HG02840 (cell line): ENCODE data around the gene CDH8.

ENCODE experiments used
- ATAC-seq: cut with Tn5 transposase; IDR thresholded peaks from one replicate; pipeline ENCODE4 v1.9.1; 2021; ENCODE audit warnings: mild to moderate bottlenecking, moderate library complexity, moderate number of reproducible peaks; ENCODE audit not compliant: unreplicated experiment, low FRiP score

CDH8 gene

DNA sequence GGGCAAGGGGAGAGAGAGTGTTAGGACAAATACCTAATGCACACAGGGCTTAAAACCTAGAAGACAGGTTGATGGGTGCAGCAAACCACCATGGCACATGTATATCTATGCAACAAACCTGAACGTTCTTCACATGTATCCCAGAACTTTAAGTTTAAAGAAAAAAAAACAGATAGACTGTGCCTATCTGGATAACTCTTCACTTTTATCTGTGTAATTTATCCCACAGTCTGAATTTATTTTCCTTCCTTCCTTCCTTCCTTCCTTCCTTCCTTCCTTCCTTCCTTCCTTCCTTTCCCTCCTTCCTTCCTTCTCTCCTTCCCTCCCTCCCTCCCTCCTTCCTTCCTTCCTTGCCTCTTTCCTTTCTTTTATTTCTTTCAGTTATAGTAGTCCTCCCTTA lies 370.7 kb downstream of the CDH8 start:
- no peak for ATAC-seq

DNA sequence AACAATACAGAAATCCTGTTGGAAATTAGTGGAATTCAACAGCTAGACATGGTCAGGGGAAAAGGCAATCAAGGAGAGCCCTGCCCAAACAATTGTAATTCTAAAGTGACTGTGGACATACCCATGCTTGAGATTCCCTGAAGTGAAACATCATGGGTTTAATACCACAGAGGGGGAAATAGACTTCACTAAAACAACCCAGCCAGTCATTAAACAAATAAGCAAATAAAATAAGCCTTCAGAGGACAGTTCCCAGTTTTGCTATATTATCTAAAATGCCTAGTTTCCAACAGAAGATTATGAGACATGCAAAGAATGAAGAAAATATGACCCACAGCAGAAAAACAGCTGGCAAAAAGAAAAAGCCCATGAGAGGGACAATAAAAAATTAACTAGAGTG lies 376.3 kb downstream of the CDH8 start:
- ATAC-seq: no peak

DNA sequence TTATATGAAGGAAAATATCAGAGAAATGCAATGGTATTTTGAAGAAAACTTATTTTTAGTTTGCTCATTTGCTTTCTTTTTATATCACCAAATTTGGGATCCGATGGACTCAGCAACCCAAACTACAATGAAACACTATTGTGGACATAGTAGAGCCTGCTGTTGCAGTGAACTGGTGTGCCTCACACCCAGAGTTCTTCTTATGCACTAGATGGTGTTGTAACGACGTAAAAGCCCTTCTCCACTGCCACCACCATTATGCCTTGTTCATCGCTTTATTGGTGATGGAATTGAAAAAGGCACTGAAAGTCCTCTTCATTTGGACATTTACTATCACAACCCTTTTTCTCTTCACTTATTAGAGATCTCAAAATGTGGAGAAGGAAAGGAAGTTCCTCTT lies 381.3 kb downstream of the CDH8 start:
- no peak for ATAC-seq

DNA sequence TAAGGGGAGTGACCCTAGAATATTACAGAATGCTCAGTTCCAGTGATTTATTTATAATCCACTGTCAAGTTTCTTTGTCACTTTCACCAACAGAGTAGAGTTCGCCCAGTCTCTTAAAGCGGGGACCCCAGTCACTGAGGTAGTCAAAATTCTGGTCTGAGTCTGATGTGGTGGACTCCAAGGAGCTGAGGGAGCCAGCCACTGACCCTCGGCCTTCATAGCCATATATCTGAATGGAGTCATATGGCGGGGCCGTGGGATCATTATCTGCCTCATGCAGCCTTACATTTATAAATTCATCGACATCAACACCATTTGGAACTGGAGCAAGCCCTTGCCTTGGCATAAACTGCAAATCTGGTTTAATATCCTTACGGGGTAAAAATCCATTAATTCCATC lies 382.7 kb downstream of the CDH8 start:
- ATAC-seq: no peak

DNA sequence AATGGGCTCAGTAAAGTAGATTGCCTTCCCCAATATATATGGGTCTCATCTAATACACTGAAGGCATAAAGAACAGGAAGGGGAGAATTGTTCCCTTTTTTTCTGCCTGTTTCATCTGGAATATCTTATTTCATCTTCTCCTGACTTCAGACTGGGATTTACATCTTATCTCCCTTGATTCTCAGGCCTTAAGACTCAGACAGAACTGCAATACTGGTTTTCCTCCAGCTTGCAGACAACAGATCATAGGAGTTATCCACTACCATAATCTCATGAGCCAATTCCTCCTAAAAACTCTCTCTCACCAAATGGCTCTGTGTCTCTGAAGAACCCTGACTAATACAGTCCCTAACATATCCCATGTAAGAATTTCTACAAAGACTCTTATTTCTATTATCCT lies 390.7 kb downstream of the CDH8 start:
- ATAC-seq: no peak

DNA sequence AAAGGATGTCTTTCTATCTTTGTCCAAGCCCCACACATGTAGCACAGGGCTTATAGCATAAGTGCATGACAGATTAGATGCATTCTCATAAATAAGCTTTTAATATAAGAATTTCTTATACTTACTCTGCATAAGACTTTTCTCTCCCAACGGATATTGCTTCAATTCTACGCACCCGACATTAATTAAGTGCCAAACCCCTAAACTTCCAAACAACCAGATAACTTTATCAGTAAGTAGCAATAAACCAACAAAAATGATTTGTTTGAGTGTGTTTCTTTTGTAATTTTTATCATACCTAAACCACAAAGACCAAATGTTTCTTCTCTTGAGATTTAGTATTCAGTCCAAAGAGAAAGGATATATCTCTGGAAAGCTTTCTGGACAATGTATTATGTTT lies 391.5 kb downstream of the CDH8 start:
- ATAC-seq: no peak

DNA sequence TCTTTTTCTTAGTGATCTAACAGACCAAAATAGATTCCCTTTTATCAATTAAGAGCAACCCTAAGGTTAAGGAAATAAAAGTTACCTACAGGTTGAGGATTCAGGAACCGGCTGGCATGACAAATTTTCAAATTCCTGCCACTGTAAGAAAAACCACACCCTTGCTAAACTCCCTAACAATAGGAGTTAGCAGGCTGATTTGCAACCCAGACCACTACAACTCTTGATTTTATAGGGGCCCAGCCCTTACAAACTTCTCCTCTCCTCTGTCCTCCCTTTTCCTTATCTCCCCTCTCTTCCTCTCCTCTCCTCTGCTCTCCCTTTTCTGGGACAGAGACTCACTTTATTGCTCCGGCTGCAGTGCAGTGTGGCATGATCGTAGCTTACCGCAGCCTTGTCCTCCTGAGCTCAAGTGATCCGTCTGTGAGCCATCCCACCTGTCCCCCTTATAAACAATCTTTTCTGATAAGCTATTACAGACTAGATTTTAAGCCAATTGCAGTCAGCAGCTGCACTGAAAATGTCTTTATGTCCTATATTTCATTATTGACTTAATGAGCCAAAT lies 418.9 kb downstream of the CDH8 start:
- ATAC-seq: no peak

DNA sequence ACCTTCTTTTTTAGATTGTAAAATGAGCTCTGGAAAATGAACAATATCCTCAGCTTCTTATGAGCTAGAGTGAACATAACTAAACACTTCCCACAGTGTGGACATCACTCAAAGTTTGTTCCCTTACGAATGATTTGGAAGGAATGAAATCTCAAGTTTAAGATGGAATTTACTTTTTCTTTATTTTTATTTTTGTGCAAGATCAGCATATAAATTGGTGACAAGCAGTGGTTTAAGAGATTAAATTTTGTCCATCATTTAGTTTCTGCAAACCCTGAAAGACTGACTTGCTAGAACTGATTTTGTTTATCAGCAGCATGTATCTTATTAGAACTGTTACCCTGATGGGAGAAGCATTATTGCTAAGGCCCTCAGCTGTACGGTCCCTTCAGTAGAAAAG lies 420.1 kb downstream of the CDH8 start:
- no peak for ATAC-seq

DNA sequence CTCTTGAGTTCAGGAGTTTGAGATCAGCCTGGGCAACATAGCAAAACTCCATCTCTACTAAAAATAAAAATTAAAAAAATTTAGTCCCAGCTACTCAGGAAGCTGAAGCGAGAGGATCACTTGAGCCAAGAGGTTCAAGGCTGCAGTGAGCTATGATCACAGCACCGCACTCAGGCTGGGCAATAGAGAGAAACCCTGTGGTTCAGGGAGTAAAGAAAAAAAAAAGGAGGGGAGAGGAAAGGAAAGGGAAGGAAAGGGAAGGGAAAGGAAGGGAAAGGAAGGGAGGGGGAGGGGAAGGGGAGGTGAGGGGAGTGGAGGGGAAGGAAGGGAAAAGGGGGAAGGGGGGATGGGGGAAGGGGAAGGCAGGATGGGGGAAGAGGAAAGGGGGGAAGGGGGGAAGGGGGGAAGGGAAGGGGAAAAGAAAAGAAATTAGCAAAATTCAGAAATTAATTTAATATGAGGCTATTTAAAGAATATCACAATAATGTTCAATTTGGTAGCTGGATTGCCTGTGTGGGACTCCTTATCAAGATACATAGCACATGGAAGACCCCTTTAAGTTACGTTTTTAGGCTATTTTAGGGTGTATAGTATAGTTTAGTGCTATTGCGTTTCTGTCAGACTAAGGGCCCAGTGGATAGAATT lies 424.3 kb downstream of the CDH8 start:
- no peak for ATAC-seq

DNA sequence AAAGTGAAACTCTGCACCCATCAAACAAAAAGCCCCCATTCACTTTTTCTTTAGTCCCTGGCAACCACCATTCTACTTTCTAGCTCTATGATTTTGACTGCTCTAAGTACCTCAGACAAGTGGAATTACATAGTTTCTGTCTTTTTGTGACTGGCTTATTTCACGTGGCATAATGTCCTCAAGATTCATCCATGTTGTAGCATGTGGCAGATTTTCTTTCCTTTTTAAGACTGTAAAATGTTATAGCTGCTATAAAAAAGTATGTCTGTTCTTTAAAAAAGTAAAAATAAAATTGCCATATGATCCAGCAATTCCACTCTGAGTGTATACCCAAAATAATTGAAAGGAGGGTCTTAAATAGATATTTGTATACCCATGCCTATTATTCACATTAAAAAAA lies 429.7 kb downstream of the CDH8 start:
- ATAC-seq: no peak
